HL-60 (cell line): Measurements from ENCODE around the gene OPALIN.

ENCODE experiments used
- CTCF ChIP-seq: IDR thresholded peaks from one replicate; pipeline ENCODE4 v1.5.1; 2011; ENCODE audit warnings: low read length, control low read depth, inconsistent platforms; ENCODE audit not compliant: insufficient read depth
- POLR2AphosphoS5 ChIP-seq: IDR thresholded peaks from 2 replicates; pipeline ENCODE4 v1.6.1; 2012; ENCODE audit warnings: low read depth
- SPI1 ChIP-seq: IDR thresholded peaks from 2 replicates; pipeline ENCODE4 v1.6.1; 2012; ENCODE audit warnings: low read depth, mild to moderate bottlenecking, borderline replicate concordance
- TF ChIP-seq, protein P1 (sequence below): IDR thresholded peaks from 2 replicates; pipeline ENCODE4 v1.6.1; 2012; ENCODE audit warnings: low read depth; ENCODE audit not compliant: insufficient replicate concordance

DNA sequence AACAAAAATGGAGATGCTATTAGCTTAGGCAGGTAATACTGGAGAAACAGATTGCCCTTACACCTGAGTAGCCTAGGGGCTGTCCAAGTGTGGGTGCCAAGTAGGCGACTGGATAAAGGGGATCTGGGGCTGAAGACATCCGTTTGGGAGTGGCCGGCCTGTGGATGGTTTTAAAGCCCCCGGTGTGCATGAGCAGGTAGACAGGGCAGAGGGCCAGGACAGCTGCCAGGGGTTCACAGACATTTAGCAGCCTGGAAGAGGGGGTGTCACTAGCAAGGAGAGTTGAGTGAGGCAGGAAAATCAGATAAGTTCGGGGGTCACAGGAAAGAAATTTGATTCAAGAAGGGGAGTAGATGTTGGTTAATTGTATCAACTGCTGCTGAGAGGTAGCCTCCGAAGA lies 1.5 kb upstream of the OPALIN start:
- TF ChIP-seq CTCF (no peak), POLR2AphosphoS5 (no peak), SPI1 (no peak)
- TF ChIP-seq, protein P1, sequence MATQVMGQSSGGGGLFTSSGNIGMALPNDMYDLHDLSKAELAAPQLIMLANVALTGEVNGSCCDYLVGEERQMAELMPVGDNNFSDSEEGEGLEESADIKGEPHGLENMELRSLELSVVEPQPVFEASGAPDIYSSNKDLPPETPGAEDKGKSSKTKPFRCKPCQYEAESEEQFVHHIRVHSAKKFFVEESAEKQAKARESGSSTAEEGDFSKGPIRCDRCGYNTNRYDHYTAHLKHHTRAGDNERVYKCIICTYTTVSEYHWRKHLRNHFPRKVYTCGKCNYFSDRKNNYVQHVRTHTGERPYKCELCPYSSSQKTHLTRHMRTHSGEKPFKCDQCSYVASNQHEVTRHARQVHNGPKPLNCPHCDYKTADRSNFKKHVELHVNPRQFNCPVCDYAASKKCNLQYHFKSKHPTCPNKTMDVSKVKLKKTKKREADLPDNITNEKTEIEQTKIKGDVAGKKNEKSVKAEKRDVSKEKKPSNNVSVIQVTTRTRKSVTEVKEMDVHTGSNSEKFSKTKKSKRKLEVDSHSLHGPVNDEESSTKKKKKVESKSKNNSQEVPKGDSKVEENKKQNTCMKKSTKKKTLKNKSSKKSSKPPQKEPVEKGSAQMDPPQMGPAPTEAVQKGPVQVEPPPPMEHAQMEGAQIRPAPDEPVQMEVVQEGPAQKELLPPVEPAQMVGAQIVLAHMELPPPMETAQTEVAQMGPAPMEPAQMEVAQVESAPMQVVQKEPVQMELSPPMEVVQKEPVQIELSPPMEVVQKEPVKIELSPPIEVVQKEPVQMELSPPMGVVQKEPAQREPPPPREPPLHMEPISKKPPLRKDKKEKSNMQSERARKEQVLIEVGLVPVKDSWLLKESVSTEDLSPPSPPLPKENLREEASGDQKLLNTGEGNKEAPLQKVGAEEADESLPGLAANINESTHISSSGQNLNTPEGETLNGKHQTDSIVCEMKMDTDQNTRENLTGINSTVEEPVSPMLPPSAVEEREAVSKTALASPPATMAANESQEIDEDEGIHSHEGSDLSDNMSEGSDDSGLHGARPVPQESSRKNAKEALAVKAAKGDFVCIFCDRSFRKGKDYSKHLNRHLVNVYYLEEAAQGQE = no peak
